ENCODE results near the gene KIAA0513. TPM values are rescaled to one million over a fixed set of nuclear protein-coding genes. Genes with fewer than 3 reads are reported as not detected.

The KIAA0513 gene
- total RNA-seq, 1 experiment from 2014 or later, result 8.7 TPM

- in situ Hi-C loops (cut with HindIII; ENCODE audit: low pct_unique_long_range_greater_than_20kb, low sequenced_read_pairs) (no loop called here), intact Hi-C loops (cut with micrococcal nuclease; ENCODE audit: unreplicated experiment) (no loop called here)
- ATAC-seq (no peak), DNase-seq (ENCODE audit: low read depth, low spot score) (no peak)
- Histone ChIP-seq H3K4me1 (ENCODE audit: control insufficient read depth, insufficient read depth, low read length) (peaks cover 15% of the 10 kb centered on the region), H3K36me3 (ENCODE audit: control insufficient read depth, insufficient read depth, low read length) (no peaks in the 10 kb centered on the region), H3K4me3 (ENCODE audit: low read depth in 2 of 2, low read length in 2 of 2) (no peak overlapping the region), H3K9me3 (ENCODE audit: control insufficient read depth, insufficient read depth, low read depth, low read length) (no peaks in the 10 kb centered on the region), H3K27ac (ENCODE audit: low read length) (no peak overlapping the region), H3K27me3 (ENCODE audit: control insufficient read depth, insufficient read depth, low read length) (no peaks in the 10 kb centered on the region)
- ChIA-PET POLR2A (no interaction called here), CTCF (no interaction called here)
- no TSS peak for BruUV-seq (replicated peaks)
- TF ChIP-seq POLR2AphosphoS5 (IDR thresholded peaks at IDR 0.05; ENCODE audit: low read depth, low read length) (no peak), REST (IDR thresholded peaks at IDR 0.05; ENCODE audit: insufficient read depth in 1 of 2, low read depth in 2 of 2, low read length in 1 of 2) (no peak), TCF7L2 (IDR thresholded peaks at IDR 0.05; ENCODE audit: low read depth, low read length) (no peak), CTCF (IDR thresholded peaks at IDR 0.05) (no peak), SIN3A (IDR thresholded peaks at IDR 0.05; ENCODE audit: borderline replicate concordance, insufficient read depth, low read depth, low read length) (no peak)
These were observed 97.2 kb downstream of the KIAA0513 start for GRCh38 chr16:85124636-85125346.

GRCh38 chr16:85125570-85126393, 98.2 kb downstream of the KIAA0513 start:
- Histone ChIP-seq H3K36me3 (ENCODE audit: control insufficient read depth, insufficient read depth, low read length) (no peaks in the 10 kb centered on the region), H3K4me3 (ENCODE audit: low read depth in 2 of 2, low read length in 2 of 2) (no peak overlapping the region), H3K9me3 (ENCODE audit: control insufficient read depth, insufficient read depth, low read depth, low read length) (no peaks in the 10 kb centered on the region), H3K27ac (ENCODE audit: low read length) (peak overlapping the region; percentile 69), H3K27me3 (ENCODE audit: control insufficient read depth, insufficient read depth, low read length) (no peaks in the 10 kb centered on the region), H3K4me1 (ENCODE audit: control insufficient read depth, insufficient read depth, low read length) (peaks cover 15% of the 10 kb centered on the region)
- DNase-seq (ENCODE audit: low read depth, low spot score), result no peak
- CTCF ChIA-PET, result interaction anchor here (0.6 to 1.0 kb wide), 2 partner anchors 11 to 15 kb away, joined by 4 read pairs; no protein-coding TSS in a partner anchor
- TF ChIP-seq TCF7L2 (IDR thresholded peaks at IDR 0.05; ENCODE audit: low read depth, low read length) (no peak), CTCF (IDR thresholded peaks at IDR 0.05) (no peak), REST (IDR thresholded peaks at IDR 0.05; ENCODE audit: insufficient read depth in 1 of 2, low read depth in 2 of 2, low read length in 1 of 2) (no peak), POLR2AphosphoS5 (IDR thresholded peaks at IDR 0.05; ENCODE audit: low read depth, low read length) (no peak), SIN3A (IDR thresholded peaks at IDR 0.05; ENCODE audit: borderline replicate concordance, insufficient read depth, low read depth, low read length) (no peak)
- no TSS peak for BruUV-seq (replicated peaks)
- POLR2A ChIA-PET, result no interaction called here
- in situ Hi-C loops (cut with HindIII; ENCODE audit: low pct_unique_long_range_greater_than_20kb, low sequenced_read_pairs), result no loop called here
- intact Hi-C loops (cut with micrococcal nuclease; ENCODE audit: unreplicated experiment), result no loop called here
- peak; percentile 32; the same call in 1 of the 2 replicates for ATAC-seq
